Tibial artery (tissue), 4 donors: ENCODE data around the gene RBM20.
"Not testable (repeated sequence)": the region's sequence is repeated elsewhere in the genome, so short reads cannot be mapped to it uniquely, and the experiment has no call there.

Experiments
- DNase-seq, 2 donors: peaks; one replicate each; pipeline ENCODE4 v3.0.0-alpha.2; 2019
- H3K27ac ChIP-seq, 2 donors: fragments of 200-600 bp; sonication (generic) in 1 of 2; 1 replicate in 1 of 2; 2 replicates in 1 of 2; pipeline ENCODE4 v1.5.1; 2018 to 2019; ENCODE audit warnings: mild to moderate bottlenecking in 1 of 2
- H3K27me3 ChIP-seq, 2 donors: fragments of 200-600 bp; sonication (generic) in 1 of 2; one replicate each; pipeline versions ENCODE4 v1.5.1 to v1.6.0; 2016 to 2019
- H3K36me3 ChIP-seq, 3 donors: fragments of 200-600 bp; sonication (generic) in 2 of 3; one replicate each; pipeline ENCODE4 v1.5.1; 2016 to 2019; ENCODE audit warnings: mild to moderate bottlenecking in 2 of 3
- H3K4me1 ChIP-seq, 4 donors: fragments of 200-600 bp; sonication (generic) in 2 of 4; 1 replicate in 3 of 4; 2 replicates in 1 of 4; pipeline ENCODE4 v1.5.1; 2016 to 2019
- H3K4me3 ChIP-seq, 2 donors: fragments of 200-600 bp; sonication (generic) in 1 of 2; 1 replicate in 1 of 2; 2 replicates in 1 of 2; pipeline ENCODE4 v1.5.1; 2018 to 2019; ENCODE audit warnings: mild to moderate bottlenecking in 2 of 2
- H3K9me3 ChIP-seq, 3 donors: fragments of 200-600 bp; sonication (generic) in 1 of 3; one replicate each; pipeline ENCODE4 v1.5.1; 2016 to 2019
- CTCF ChIP-seq, 2 experiments: fragments of 200-600 bp in 1 of 2; fragments of 450-650 bp in 1 of 2; IDR thresholded peaks; one replicate each; pipeline ENCODE4 v1.5.1; 2017 to 2019; ENCODE audit warnings: antibody characterized with exemption in 2 of 2, mild to moderate bottlenecking in 1 of 2, moderate library complexity in 1 of 2
- intact Hi-C: fragments of 100-400 bp; cut with DNase I; formaldehyde crosslinking; loops from one replicate; pipeline ENCODE4 v1.15.0; 2023; ENCODE audit warnings: low total_unique reads

Gene RBM20

GRCh38 chr10:110609605-110610004, 34.5 kb upstream of the RBM20 start:
- H3K9me3 ChIP-seq: no peaks in the 10 kb centered on the region
- no peaks in the 10 kb centered on the region for H3K27me3 ChIP-seq
- no peaks in the 10 kb centered on the region for H3K4me1 ChIP-seq
- no peak for TF ChIP-seq CTCF (IDR thresholded peaks at IDR 0.05)
- peaks cover 10 to 17% (median 16%) of the 10 kb centered on the region in 3 donors for H3K36me3 ChIP-seq
- intact Hi-C loops: loop anchor here (5.0 kb wide), 1 partner anchor 63 kb away; no protein-coding TSS in a partner anchor
- DNase-seq: no peak
- no peak overlapping the region for H3K4me3 ChIP-seq
- H3K27ac ChIP-seq: no peak overlapping the region

GRCh38 chr10:110610308-110610774, 33.8 kb upstream of the RBM20 start:
- TF ChIP-seq CTCF (IDR thresholded peaks at IDR 0.05): peak; percentile 69 to 83
- Histone ChIP-seq H3K27ac (no peak overlapping the region), H3K36me3 (peaks cover 9 to 10% (median 10%) of the 10 kb centered on the region in 3 donors), H3K4me3 (no peak overlapping the region), H3K27me3 (no peaks in the 10 kb centered on the region), H3K9me3 (no peaks in the 10 kb centered on the region), H3K4me1 (no peaks in the 10 kb centered on the region)
- intact Hi-C loops: loop anchor here (5.0 kb wide), 1 partner anchor 62 kb away; no protein-coding TSS in a partner anchor
- no peak for DNase-seq

- not testable (repeated sequence) for H3K9me3 ChIP-seq, H3K27me3 ChIP-seq, H3K4me1 ChIP-seq, DNase-seq, H3K4me3 ChIP-seq, H3K27ac ChIP-seq, H3K36me3 ChIP-seq
- intact Hi-C loops: loop anchor here (5.0 kb wide), 1 partner anchor 62 kb away; no protein-coding TSS in a partner anchor
Measured at GRCh38 chr10:110610781-110611180, 33.4 kb upstream of the RBM20 start.

- intact Hi-C loops: loop anchor here (5.0 kb wide), 1 partner anchor 60 kb away; no protein-coding TSS in a partner anchor
- Histone ChIP-seq H3K9me3 (no peaks in the 10 kb centered on the region), H3K36me3 (no peaks in the 10 kb centered on the region), H3K4me3 (no peak overlapping the region), H3K27me3 (no peaks in the 10 kb centered on the region), H3K27ac (no peak overlapping the region), H3K4me1 (no peaks in the 10 kb centered on the region)
- TF ChIP-seq CTCF (IDR thresholded peaks at IDR 0.05): no peak
- no peak for DNase-seq
Measured at GRCh38 chr10:110612087-110612486, 32.0 kb upstream of the RBM20 start.

GRCh38 chr10:110612629-110613028, 31.5 kb upstream of the RBM20 start:
- no peaks in the 10 kb centered on the region for H3K9me3 ChIP-seq
- no peaks in the 10 kb centered on the region for H3K27me3 ChIP-seq
- intact Hi-C loops: loop anchor here (5.0 kb wide), 1 partner anchor 60 kb away; no protein-coding TSS in a partner anchor
- no peak overlapping the region for H3K4me3 ChIP-seq
- no peaks in the 10 kb centered on the region for H3K4me1 ChIP-seq
- H3K36me3 ChIP-seq: no peaks in the 10 kb centered on the region
- H3K27ac ChIP-seq: no peak overlapping the region
- no peak for DNase-seq
- TF ChIP-seq CTCF (IDR thresholded peaks at IDR 0.05): no peak

GRCh38 chr10:110613341-110613995, 30.7 kb upstream of the RBM20 start:
- H3K36me3 ChIP-seq: no peaks in the 10 kb centered on the region
- intact Hi-C loops: loop anchor here (5.0 kb wide), 1 partner anchor 59 kb away; no protein-coding TSS in a partner anchor
- DNase-seq: no peak
- no peak overlapping the region for H3K27ac ChIP-seq
- no peak for TF ChIP-seq CTCF (IDR thresholded peaks at IDR 0.05)
- H3K9me3 ChIP-seq: no peaks in the 10 kb centered on the region
- H3K4me1 ChIP-seq: no peaks in the 10 kb centered on the region
- H3K4me3 ChIP-seq: no peak overlapping the region
- no peaks in the 10 kb centered on the region for H3K27me3 ChIP-seq
